DOHH2 (cell line): ENCODE results near the gene P2RX3.

Experiments
- EZH2phosphoT487 ChIP-seq: fragments of 200-600 bp; sonication (generic); IDR thresholded peaks from 2 replicates; pipeline ENCODE4 v1.6.1; 2017; ENCODE audit warnings: borderline replicate concordance, mild to moderate bottlenecking, antibody characterized with exemption, low read length, moderate library complexity, mixed read lengths
- TF ChIP-seq, protein P1 (sequence below): fragments of 200-600 bp; sonication (generic); IDR thresholded peaks from one replicate; pipeline ENCODE4 v1.5.1; 2014; ENCODE audit warnings: antibody characterized with exemption, mild to moderate bottlenecking, low read depth, low read length; ENCODE audit not compliant: poor library complexity, severe bottlenecking

DNA sequence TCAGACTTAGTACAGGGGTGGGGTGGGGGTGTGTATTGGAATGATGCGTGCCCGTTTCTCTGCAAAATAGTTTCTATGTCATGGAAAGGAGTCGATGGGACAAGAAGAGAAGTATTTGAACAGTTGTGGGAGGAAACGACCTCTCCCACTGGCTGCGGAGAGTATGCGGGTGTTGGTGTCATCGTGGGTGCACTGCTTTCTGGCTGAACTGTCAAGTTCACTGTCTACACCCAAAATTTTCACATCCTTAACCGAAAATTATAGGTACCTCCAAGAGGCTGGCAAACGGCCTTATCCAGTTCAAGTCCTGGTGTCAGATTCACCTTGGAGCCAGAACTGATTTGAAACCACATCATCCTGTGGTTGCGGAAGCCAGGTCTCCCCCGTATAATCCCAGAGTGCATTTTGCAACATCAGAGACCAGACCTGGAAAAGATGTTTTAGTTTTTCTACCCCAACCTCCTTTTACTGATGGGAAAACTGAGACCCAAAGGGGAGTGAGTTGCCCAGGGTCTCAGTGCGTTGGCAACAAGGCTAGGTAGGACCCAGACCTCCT lies 2.0 kb upstream of the P2RX3 start:
- TF ChIP-seq, protein P1, sequence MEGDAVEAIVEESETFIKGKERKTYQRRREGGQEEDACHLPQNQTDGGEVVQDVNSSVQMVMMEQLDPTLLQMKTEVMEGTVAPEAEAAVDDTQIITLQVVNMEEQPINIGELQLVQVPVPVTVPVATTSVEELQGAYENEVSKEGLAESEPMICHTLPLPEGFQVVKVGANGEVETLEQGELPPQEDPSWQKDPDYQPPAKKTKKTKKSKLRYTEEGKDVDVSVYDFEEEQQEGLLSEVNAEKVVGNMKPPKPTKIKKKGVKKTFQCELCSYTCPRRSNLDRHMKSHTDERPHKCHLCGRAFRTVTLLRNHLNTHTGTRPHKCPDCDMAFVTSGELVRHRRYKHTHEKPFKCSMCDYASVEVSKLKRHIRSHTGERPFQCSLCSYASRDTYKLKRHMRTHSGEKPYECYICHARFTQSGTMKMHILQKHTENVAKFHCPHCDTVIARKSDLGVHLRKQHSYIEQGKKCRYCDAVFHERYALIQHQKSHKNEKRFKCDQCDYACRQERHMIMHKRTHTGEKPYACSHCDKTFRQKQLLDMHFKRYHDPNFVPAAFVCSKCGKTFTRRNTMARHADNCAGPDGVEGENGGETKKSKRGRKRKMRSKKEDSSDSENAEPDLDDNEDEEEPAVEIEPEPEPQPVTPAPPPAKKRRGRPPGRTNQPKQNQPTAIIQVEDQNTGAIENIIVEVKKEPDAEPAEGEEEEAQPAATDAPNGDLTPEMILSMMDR: no peak
- no peak for TF ChIP-seq EZH2phosphoT487
